Stimulated activated CD4-positive, alpha-beta T cell treated with anti-CD3 and anti-CD28 coated beads, Interleukin-2, amount 100 ng/mL, for 48 hours (primary cell): ENCODE results near the gene FMO1.

Experiments used
- DNase-seq, 2 donors: peaks; one replicate each; pipeline ENCODE4 v3.0.0-alpha.2; 2020

FMO1 gene

DNA sequence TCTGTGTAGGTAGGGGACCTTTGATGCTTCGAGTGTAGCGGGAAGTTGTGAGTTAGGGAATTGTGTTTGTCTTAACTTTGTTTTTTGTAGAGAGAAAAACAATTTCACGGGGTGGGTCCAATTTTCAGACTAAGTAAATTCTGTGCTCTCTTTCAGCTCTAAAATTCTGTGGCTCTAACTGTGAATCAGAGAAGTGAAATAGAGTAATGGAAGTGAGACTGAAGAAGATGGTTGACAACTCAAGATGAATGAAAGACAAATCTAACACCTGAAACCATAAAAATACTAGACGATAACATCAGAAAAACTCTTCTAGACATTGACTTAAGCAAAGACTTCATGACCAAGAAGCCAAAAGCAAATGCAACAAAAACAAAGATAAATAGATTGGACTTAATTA lies 4.4 kb upstream of the FMO1 start:
- no peak for DNase-seq

- DNase-seq, result no peak
Observed at GRCh38 chr1:171245458-171246064, 2.7 kb upstream of the FMO1 start.

DNA sequence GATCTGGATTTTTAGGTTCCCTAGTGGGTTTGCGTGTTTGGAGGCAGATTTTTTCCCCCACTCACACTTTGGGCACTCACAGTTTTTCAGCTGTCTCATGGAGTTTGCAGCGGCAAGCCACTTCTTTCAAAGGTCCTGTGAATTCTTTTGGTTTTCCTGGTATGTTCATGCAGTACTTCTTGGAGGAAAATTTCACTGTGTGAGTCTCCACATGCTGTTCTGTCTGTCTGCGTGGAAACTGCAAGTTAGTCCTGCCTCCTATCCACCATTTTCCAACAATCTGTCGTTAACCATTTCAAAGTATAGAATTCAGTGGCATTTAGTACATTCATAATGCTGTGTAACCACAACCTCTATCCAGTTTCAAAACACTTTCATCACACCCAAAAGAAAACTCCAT lies 793 bp upstream of the FMO1 start:
- DNase-seq, result no peak

DNA sequence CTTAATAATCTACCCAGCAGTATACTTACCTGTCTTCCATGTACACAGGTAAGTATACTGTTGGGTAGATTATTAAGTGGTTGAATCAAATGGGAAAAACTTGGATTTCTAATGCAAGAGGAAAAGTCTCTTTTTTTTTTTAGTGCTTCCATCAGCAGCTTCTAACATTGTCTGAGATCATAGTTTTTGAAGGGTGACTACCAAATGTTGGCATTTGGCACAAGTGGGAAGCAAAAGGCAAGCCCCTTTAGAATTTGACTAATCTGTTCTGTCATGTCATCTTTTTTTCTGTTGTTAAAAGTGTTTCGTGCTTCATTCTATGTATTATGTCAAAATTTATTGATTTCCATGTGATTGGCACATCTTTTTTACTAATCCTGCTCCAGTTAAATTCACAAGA lies 547 bp downstream of the FMO1 start:
- DNase-seq, result no peak

- DNase-seq, result no peak
Observed at GRCh38 chr1:171250263-171250662, 2.0 kb downstream of the FMO1 start.

DNA sequence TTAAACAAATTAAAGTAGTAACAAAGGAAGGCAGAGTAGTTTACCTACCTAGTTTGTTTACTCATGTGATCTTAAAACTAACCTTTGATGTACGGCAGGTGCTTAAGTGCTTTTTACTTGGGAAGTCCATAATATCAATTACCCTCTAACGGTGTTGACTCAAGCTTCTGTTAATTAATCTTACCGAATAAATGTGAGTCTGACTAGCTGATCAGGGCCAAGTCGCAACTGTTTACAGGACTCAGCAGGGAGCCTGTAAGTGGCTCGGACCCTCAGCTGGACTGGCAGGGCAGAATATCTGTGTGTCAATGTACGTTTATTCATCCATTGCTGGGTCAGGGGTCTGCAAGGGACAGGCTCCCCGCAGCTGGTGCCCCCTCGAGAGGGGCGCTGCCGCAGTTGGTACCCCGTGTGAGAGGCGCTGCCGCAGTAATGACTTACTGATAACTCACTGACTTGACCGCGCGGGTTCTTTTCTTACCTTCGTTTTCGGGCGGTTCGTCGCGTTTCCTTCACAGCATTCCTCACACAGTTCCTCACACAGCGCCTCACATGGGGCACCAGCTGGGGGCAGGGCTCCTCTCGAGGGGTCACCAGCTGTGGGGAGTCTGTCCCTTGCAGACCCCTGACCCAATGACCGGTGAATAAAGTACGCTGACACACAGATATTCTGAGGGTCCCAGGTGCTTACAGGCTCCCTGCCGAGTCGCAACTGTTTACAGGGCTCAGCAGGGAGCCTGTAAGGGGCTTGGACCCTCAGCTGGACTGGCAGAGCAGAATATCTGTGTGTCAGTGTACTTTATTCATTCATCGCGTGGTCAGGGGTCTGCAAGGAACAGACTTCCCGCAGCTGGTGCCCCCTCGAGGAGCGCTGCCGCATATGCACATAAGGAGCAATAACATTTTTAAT lies 3.0 kb downstream of the FMO1 start:
- DNase-seq, result peak; percentile 14 to 21

DNA sequence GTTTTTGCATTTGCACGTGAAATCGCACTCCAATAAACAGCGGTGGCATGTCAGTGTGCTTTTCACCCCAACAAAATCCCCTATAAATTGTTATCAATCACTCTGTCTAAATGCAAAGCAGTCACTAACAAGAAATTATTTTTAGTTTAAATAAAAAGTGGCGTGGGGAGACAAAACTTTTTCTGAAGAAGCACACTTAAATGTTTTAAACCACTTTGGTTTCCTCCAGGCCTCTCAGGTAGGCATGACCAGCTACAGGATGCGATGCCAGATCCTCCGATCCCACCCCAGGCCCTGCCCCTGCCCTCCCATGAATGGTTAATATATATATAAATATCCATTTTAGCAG lies 3.6 kb downstream of the FMO1 start:
- DNase-seq, result no peak

GRCh38 chr1:171252482-171252881 lies 4.2 kb downstream of the FMO1 start:
- no peak for DNase-seq

DNA sequence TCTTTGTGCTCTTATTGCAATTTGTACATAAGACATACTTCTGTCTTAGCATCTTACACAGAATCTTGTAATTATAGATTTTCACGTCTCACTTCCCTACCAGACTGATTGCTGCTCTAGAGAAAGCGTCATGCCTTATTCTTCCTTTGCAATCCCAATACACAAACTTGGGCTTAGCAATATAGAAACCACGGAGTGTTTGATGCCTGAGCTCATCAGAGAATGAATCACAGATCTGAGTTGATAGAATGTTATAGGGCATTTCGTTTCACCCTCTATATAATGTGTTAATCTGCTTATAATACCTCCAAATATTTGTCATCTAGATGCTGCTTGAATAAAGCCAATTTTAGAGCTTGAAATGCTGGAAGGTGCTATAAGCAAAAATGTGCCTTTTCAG lies 6.6 kb downstream of the FMO1 start:
- DNase-seq, result no peak

DNA sequence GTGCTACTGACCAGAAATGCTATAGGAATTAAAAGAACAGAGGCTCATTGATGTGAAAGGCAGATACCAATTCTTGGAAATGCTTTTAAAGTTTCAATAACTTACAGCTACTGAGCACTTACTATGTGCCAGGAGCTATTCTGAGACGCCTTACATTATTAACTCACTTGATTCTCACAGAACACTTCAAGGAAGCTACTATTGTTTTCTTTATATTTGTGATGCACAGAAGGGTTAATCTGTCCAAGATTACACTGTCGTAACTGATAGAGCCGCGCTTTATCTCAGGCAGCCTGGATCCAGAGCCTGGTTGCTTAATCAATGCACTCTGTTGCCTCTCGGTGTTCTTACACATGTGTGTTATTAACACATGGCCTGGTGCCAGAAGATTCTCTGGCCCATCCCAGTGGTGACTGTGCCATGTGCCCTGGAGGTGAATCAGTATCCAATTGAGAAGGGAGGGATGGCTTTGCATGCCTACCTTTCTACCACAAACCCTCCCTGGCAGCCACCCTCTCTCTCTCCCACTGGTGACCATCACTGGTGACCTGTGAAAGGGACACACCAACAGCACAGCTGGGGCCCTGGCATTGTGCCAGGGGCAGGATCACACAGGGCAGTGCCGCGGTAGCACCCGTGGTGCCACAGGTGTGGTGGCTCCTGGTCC lies 8.8 kb downstream of the FMO1 start:
- DNase-seq, result no peak

DNA sequence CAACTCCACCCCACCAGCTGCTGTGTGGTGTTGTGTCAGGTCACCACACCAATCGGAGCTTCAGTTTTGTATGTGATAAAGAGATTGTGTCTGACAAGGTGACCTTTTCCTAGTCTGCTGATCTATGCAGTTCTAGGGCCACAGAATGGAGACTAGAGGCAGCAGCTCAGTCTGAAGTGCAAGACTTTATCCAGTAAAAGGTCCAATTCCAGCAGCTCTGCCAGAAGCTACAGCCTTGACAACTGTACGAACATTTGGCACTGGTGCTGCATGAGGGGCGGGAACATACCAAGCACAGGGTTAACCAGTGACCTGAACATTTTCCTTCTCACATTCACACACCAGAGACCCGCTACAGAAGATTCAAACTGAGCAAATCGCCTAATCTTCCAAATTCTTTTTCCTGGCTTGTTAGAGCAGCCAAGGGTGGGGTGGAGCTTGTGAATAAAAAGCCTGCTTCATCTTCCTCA lies 9.3 kb downstream of the FMO1 start:
- DNase-seq, result no peak

GRCh38 chr1:171258429-171258828 lies 10.1 kb downstream of the FMO1 start:
- no peak for DNase-seq

DNA sequence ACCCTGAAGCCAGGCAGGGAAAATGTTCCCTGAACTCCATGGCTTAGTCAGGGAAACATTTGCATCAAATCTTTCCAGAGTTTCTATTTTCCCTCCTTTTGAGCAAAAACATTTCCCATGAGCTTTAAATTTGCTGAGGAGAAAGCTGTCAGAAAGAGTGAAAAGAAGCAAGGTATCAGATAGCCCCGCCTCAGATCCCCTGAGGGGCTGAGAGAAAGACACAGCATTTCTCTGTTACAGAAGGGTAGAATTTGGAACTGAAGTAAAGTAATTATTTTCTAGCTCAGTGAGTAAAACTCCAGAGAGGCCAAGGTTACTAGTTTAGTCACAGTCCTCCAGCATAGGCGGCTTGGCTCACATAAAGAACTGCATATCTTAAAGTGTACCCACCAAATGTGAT lies 10.6 kb downstream of the FMO1 start:
- DNase-seq, result no peak

- no peak for DNase-seq
Observed at GRCh38 chr1:171261336-171261735, 13.0 kb downstream of the FMO1 start.

DNA sequence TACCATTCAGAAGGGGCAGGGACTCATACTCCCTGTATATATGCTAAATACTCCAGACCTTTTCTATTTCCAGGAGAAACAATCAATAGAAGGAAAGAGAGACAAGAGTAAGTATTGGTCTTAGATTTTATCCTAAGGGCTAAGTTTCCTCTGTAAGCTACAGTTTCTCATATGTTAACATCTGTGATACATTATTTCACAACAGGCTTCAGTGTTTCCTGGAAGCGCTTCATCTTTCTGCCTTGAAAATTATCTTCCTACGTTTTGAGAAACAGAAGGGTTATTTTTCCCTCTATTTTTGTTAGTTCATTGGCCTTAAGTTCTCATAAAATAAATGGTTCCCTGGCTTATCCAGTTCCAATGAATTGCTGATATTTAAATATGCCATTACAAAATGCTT lies 15.6 kb downstream of the FMO1 start:
- DNase-seq, result no peak

GRCh38 chr1:171265686-171266085 lies 17.4 kb downstream of the FMO1 start:
- no peak for DNase-seq

DNA sequence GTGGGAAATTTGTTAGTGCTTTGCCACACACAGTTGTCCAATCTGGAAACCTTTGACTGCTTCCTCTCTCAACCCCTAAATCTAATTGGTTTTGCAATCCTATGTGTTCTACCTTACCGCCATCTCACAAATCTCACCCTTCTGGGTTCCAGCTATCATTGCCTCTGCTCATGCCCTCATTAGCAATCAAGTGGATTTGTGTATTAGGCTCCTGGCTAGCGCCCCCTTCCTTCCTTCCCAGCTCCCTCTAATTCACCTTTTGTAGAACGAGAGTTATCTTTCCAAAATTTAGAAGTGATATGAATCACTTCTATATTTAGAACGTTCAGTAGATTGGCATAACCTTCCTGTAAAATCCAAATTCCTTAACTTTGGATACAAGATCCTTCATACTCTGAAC lies 18.6 kb downstream of the FMO1 start:
- no peak for DNase-seq

GRCh38 chr1:171267391-171267790 lies 19.1 kb downstream of the FMO1 start:
- no peak for DNase-seq

DNA sequence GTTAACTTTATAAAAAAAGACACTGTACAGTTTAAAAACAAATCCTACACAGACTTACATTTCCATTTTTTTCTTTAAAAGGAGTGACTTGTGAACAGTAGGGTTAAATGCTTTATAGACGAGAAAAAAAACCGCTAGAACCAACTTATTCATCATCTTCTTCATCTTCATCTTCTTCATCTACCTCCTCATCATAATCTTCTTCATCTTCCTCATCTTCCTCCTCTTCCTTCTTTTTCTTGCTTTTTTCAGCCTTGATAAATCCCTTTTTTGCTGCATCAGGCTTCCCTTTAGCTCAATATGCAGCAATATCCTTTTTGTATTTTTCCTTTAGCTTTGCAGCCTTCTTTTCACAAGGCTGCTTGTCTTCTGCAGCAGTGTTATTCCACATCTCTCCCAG lies 22.5 kb downstream of the FMO1 start:
- DNase-seq, result no peak

DNA sequence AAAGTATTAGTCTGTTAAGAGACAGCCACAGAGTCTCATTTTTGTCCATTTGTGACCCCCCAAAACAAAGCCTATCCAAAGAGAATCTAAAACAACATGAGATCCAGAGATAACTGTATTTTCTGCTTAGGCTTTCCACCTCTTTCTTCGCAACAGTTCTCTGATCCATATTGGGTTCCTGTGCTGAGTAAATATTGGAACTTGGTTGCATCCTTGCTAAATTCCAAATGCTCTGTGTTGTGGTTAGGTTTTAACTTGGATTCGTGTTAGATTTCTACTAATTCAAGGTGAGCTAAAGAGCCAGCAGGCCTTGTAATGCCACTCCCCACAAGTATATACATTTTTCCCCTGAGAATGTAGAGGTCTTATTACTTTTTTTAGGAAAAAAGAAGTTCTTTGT lies 29.2 kb downstream of the FMO1 start:
- no peak for DNase-seq

DNA sequence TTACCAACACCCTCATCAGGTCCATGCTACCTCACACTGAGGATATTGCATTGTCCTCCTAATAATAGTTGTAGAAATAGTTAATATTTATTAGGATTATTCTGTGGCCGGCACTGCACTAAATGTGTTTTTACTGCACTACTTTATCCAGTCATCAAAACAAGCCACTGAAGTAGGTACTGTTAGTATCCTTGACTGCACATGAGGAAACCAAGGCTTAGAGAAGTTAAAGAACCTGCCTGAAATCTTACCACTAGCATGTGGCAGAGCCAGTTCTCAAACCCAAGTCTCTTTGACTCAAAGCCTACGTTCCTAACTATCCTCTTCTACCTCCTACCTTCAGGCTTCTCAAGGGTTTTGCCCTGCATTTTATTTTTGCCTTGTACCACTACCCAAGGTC lies 30.9 kb downstream of the FMO1 start:
- no peak for DNase-seq

DNA sequence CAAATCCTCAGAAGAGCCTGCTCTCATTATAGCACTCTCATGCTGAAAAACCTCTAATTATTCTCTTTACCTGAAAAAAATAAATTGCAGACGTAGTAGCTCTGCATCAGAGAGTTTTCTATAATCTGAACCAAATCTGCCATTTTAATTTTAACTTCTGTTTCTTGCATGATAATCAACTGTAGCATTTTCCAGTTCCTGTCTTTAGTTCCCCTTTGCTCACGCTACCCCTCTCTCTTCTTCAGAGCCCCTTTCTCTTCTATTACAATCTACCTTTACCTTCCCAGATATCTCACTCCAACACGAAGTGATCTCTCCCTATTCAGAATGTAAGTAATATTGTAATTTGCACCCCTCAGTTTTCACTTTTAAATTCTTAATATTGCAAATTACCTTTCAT lies 31.4 kb downstream of the FMO1 start:
- no peak for DNase-seq

DNA sequence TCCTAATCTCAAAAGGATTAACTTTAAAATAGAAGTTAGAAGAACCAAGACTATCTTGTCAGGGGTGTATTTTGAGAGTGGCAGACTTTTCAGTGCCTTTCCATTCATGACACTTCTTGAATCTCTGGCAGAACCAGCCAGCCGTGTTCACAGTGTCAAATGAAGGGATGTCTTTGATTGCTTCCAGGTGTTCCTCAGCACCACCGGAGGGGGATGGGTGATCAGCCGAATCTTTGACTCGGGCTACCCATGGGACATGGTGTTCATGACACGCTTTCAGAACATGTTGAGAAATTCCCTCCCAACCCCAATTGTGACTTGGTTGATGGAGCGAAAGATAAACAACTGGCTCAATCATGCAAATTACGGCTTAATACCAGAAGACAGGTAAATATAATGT lies 32.3 kb downstream of the FMO1 start:
- DNase-seq, result no peak

- no peak for DNase-seq
Observed at GRCh38 chr1:171286032-171286705, 37.9 kb downstream of the FMO1 start.
